ENCODE results near the gene NFKBIE. TPM values are rescaled to one million over a fixed set of nuclear protein-coding genes. Genes with fewer than 3 reads are reported as not detected.

NFKBIE gene
- total RNA-seq, 1 donor from 2014 or later, result 46.3 TPM

- Histone ChIP-seq H3K4me3 (ENCODE audit: low read depth, low read length) (no peak overlapping the region), H3K27me3 (ENCODE audit: control insufficient read depth, insufficient read depth, low read length) (no peaks in the 10 kb centered on the region), H3K36me3 (ENCODE audit: control insufficient read depth, insufficient read depth, low read length) (peaks cover 2% of the 10 kb centered on the region)
- DNase-seq (ENCODE audit: low read depth), result no peak
- TF ChIP-seq CTCF (IDR thresholded peaks at IDR 0.05; ENCODE audit: insufficient read depth, low read length, poor library complexity, severe bottlenecking), result no peak
Measured at GRCh38 chr6:44310241-44310640, 44.9 kb upstream of the NFKBIE start.

- H3K4me3 ChIP-seq (ENCODE audit: low read depth, low read length), result no peak overlapping the region
- H3K36me3 ChIP-seq (ENCODE audit: control insufficient read depth, insufficient read depth, low read length), result peaks cover 2% of the 10 kb centered on the region
- H3K27me3 ChIP-seq (ENCODE audit: control insufficient read depth, insufficient read depth, low read length), result no peaks in the 10 kb centered on the region
- no peak for DNase-seq (ENCODE audit: low read depth)
- TF ChIP-seq CTCF (IDR thresholded peaks at IDR 0.05; ENCODE audit: insufficient read depth, low read length, poor library complexity, severe bottlenecking), result no peak
Measured at GRCh38 chr6:44309631-44310030, 44.3 kb upstream of the NFKBIE start.

- no peak overlapping the region for H3K4me3 ChIP-seq (ENCODE audit: low read depth, low read length)
- TF ChIP-seq CTCF (IDR thresholded peaks at IDR 0.05; ENCODE audit: insufficient read depth, low read length, poor library complexity, severe bottlenecking), result no peak
- H3K36me3 ChIP-seq (ENCODE audit: control insufficient read depth, insufficient read depth, low read length), result peaks cover 2% of the 10 kb centered on the region
- DNase-seq (ENCODE audit: low read depth), result no peak
- no peaks in the 10 kb centered on the region for H3K27me3 ChIP-seq (ENCODE audit: control insufficient read depth, insufficient read depth, low read length)
Measured at GRCh38 chr6:44309092-44309491, 43.7 kb upstream of the NFKBIE start.

GRCh38 chr6:44307217-44307616, 41.9 kb upstream of the NFKBIE start:
- Histone ChIP-seq H3K36me3 (ENCODE audit: control insufficient read depth, insufficient read depth, low read length) (peaks cover 2% of the 10 kb centered on the region), H3K4me3 (ENCODE audit: low read depth, low read length) (no peak overlapping the region), H3K27me3 (ENCODE audit: control insufficient read depth, insufficient read depth, low read length) (no peaks in the 10 kb centered on the region)
- DNase-seq (ENCODE audit: low read depth), result no peak
- no peak for TF ChIP-seq CTCF (IDR thresholded peaks at IDR 0.05; ENCODE audit: insufficient read depth, low read length, poor library complexity, severe bottlenecking)

- DNase-seq (ENCODE audit: low read depth), result no peak
- no peaks in the 10 kb centered on the region for H3K27me3 ChIP-seq (ENCODE audit: control insufficient read depth, insufficient read depth, low read length)
- no peak overlapping the region for H3K4me3 ChIP-seq (ENCODE audit: low read depth, low read length)
- H3K36me3 ChIP-seq (ENCODE audit: control insufficient read depth, insufficient read depth, low read length), result peaks cover 2% of the 10 kb centered on the region
- TF ChIP-seq CTCF (IDR thresholded peaks at IDR 0.05; ENCODE audit: insufficient read depth, low read length, poor library complexity, severe bottlenecking), result no peak
Measured at GRCh38 chr6:44306710-44307109, 41.4 kb upstream of the NFKBIE start.

- H3K4me3 ChIP-seq (ENCODE audit: low read depth, low read length), result no peak overlapping the region
- peaks cover 2% of the 10 kb centered on the region for H3K36me3 ChIP-seq (ENCODE audit: control insufficient read depth, insufficient read depth, low read length)
- no peak for DNase-seq (ENCODE audit: low read depth)
- TF ChIP-seq CTCF (IDR thresholded peaks at IDR 0.05; ENCODE audit: insufficient read depth, low read length, poor library complexity, severe bottlenecking), result no peak
- H3K27me3 ChIP-seq (ENCODE audit: control insufficient read depth, insufficient read depth, low read length), result no peaks in the 10 kb centered on the region
Measured at GRCh38 chr6:44305200-44305725, 39.9 kb upstream of the NFKBIE start.
